Raji (cell line): ENCODE results near the gene IVL.

ENCODE experiments used
- POLR2A ChIP-seq: IDR thresholded peaks from 2 replicates; pipeline ENCODE4 v1.6.1; 2011; ENCODE audit warnings: low read depth, low read length, control low read depth; ENCODE audit not compliant: insufficient read depth

IVL gene

GRCh38 chr1:152880316-152880715 lies 28.0 kb upstream of the IVL start:
- TF ChIP-seq POLR2A: no peak

GRCh38 chr1:152880907-152881306 lies 27.4 kb upstream of the IVL start:
- TF ChIP-seq POLR2A: no peak

GRCh38 chr1:152884085-152884484 lies 24.3 kb upstream of the IVL start:
- TF ChIP-seq POLR2A: no peak

GRCh38 chr1:152884506-152884905 lies 23.8 kb upstream of the IVL start:
- TF ChIP-seq POLR2A: no peak

- no peak for TF ChIP-seq POLR2A
Measured at GRCh38 chr1:152884966-152885624, 23.3 kb upstream of the IVL start.

GRCh38 chr1:152886085-152886484 lies 22.3 kb upstream of the IVL start:
- no peak for TF ChIP-seq POLR2A

GRCh38 chr1:152886758-152887409 lies 21.5 kb upstream of the IVL start:
- TF ChIP-seq POLR2A: no peak

GRCh38 chr1:152888126-152888525 lies 20.2 kb upstream of the IVL start:
- no peak for TF ChIP-seq POLR2A

GRCh38 chr1:152899027-152899426 lies 9.3 kb upstream of the IVL start:
- no peak for TF ChIP-seq POLR2A

- TF ChIP-seq POLR2A: no peak
Measured at GRCh38 chr1:152899883-152900282, 8.5 kb upstream of the IVL start.

GRCh38 chr1:152901631-152902030 lies 6.7 kb upstream of the IVL start:
- TF ChIP-seq POLR2A: no peak

- TF ChIP-seq POLR2A: no peak
Measured at GRCh38 chr1:152902636-152903035, 5.7 kb upstream of the IVL start.

GRCh38 chr1:152904688-152905440 lies 3.5 kb upstream of the IVL start:
- no peak for TF ChIP-seq POLR2A

GRCh38 chr1:152906023-152906565 lies 2.3 kb upstream of the IVL start:
- TF ChIP-seq POLR2A: no peak

- no peak for TF ChIP-seq POLR2A
Measured at GRCh38 chr1:152909206-152909605, 860 bp downstream of the IVL start.

- TF ChIP-seq POLR2A: no peak
Measured at GRCh38 chr1:152912471-152912870, 4.1 kb downstream of the IVL start.
